NCI-H128 (cell line): ENCODE results near the gene ARHGAP6.

ENCODE experiments used
- DNase-seq: peaks from one replicate; lab custom pipeline; 2025; ENCODE audit not compliant: unreplicated experiment; lab: John Stamatoyannopoulos, UW

Gene ARHGAP6

GRCh38 chrX:11119313-11119943 lies 546.3 kb downstream of the ARHGAP6 start:
- no peak for DNase-seq

DNA sequence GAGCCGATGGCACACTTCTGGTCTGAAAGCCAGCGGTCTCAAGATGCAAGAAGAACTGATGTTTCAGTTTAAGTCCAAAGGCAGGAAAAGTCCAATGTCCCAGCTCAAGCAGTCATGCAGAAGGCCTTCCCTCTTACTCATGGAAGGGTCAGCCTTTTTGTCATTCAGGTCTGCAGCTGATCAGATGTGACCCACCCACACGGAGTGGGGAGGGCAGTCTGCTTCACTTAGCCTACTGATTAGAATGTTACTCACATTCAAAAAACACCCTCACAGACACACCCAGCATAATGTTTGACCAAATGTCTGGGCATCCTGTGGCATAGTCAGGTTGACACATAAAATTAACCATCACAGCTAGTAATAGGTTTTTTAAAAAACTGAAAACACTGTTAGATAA lies 548.0 kb downstream of the ARHGAP6 start:
- DNase-seq, result no peak

- no peak for DNase-seq
Measured at GRCh38 chrX:11113731-11114130, 552.0 kb downstream of the ARHGAP6 start.

GRCh38 chrX:11111947-11112346 lies 553.8 kb downstream of the ARHGAP6 start:
- DNase-seq, result no peak

GRCh38 chrX:11111037-11111851 lies 554.5 kb downstream of the ARHGAP6 start, which contains the start of gene HCCS:
HCCS (plus strand) TSS chrX:11111332; CDS start chrX:11112061, 729 bp downstream.
- peak; percentile 79 for DNase-seq

- DNase-seq, result no peak
Measured at GRCh38 chrX:11109968-11110367, 555.8 kb downstream of the ARHGAP6 start.

DNA sequence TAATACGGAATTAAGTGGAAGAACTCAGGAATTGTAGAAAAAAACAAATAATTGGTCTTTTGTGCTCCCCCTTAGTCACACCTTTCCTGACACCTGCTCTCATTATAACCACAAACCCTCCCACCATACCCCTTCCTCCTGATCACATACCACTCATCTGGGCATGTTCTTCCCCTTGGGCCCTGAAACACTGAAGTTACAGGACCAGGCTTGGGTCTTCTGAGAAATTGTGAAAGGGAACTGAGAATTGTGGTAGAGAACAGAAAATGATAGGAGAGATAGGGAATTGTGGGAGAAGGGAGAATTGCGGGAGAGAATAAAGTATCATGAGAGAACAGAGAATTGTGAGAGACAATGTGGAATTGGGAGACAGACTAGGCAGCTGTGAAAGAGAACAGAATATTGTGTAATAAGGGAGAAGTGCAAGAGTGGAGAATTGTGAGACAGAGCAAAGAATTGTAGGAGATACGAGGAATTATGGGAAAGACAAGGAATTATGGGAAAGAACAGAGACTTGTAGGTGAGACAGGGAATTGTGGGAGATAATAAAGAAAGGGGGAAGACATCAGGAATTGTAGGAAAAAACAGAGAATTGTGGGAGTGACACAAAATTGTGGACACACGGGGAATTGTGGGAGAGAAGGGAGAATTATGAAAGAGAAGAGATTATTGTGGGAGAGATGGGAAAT lies 557.3 kb downstream of the ARHGAP6 start:
- DNase-seq, result no peak

GRCh38 chrX:11105080-11105479 lies 560.6 kb downstream of the ARHGAP6 start:
- DNase-seq, result no peak

- DNase-seq, result no peak
Measured at GRCh38 chrX:11103751-11104150, 562.0 kb downstream of the ARHGAP6 start.

GRCh38 chrX:11103006-11103405 lies 562.7 kb downstream of the ARHGAP6 start:
- no peak for DNase-seq

- DNase-seq, result no peak
Measured at GRCh38 chrX:11100281-11101035, 565.3 kb downstream of the ARHGAP6 start.

DNA sequence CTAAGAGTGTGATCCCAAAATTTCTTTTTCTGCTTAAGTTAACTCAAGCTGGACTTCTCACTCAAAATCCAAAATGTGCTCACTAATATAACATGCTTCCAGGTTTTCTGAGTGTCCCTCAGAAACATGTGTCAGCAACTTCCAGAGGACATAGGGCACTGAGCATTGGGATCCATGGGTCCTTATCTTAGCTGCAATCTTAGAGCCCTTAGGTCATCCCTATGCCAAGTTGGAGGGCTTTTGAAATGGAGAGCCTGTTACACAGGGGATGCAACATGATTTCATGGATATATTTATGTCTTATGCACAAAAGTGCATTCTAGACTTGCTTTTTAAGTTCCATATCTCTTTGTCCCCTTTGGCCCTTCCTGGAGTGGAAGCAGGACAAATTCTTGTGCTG lies 566.3 kb downstream of the ARHGAP6 start:
- DNase-seq, result no peak

DNA sequence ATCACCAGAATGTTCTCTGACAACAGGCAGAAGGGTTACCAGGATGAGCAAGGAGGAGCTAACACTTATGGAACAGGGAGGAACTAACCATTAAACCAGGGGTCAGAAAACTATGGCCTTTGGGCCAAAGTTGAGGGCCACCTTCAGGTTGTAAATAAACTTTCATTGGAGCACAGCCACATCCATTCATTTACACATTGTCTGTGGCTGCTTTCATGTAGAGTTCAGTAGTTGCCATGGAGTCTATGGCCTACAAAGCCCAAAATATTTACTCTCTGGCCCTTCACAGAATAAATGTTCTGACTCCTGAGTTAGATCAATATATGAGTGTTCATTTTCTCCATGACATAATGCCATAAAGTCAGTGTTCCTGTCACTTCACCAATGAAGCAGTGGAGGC lies 567.8 kb downstream of the ARHGAP6 start:
- DNase-seq, result no peak

DNA sequence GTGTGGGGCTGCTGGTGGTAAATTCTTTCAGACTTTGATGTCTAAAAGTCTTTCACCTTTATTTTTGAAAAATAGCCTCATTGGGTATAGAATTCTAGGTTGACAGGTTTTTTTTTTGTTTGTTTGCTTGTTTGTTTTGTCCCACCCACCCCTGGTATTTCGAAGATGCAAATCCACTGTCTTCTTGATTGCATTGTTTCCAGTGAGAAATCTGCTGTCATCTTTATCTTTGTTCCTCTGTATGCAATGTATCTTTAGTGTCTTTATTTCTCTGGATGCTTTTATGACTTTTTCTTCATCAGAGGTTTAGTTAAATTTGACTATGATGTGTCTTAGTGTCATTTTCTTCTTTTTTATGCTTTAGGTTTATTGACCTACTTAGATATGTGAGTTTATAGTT lies 575.9 kb downstream of the ARHGAP6 start:
- DNase-seq, result no peak
